Measurements from ENCODE around the gene ISG20. TPM values are rescaled to one million over a fixed set of nuclear protein-coding genes. Genes with fewer than 3 reads are reported as not detected.

ISG20 gene
- total and polyA plus RNA-seq, 2 experiments from 2014 or later = 1.4 TPM; not detected in 1

DNA sequence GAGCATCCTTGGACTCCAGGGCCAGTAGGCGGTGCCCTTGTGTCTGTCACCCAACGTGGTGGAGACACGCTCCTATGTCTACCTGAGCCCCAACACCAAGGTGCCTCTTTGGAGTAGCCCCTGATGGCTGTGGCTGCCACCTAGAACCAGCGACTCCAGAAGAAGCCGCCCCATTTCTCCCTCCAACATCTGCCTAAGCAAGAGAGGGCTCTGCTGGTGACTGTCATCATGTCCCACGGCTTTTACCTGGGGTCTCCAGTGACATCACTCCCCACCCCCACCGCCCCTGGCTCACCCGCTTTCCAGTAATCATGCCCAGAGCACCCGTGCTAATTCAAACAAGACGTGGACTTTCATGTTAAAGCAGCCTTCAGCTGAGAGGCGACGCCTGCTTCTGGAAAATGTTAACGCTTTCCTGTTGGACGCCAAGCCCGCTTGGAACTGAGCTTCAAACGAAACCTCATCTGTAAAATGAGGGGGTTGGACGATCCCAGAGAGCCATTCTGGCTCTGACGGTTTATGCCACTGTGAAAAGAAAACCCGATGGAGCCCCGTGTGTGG, 57.0 kb downstream of the ISG20 start:
- H3K79me2 ChIP-seq (ENCODE audit: insufficient read depth) = no peaks in the 10 kb centered on the region
- no peaks in the 10 kb centered on the region for H3F3A ChIP-seq (ENCODE audit: insufficient read depth)
- no peak overlapping the region for H3K4me3 ChIP-seq
- H3K4me1 ChIP-seq (ENCODE audit: insufficient read depth) = no peaks in the 10 kb centered on the region
- H3K27ac ChIP-seq = no peak overlapping the region
- H2AFZ ChIP-seq = no peak overlapping the region
- in situ Hi-C loops (cut with MboI) = no loop called here
- TF ChIP-seq EZH2 (IDR thresholded peaks at IDR 0.05; ENCODE audit: insufficient read depth, poor library complexity, severe bottlenecking) (no peak), EZH2phosphoT487 (IDR thresholded peaks at IDR 0.05; ENCODE audit: insufficient read depth, low read depth) (no peak)
- WGBS, 2 experiments (ENCODE audit: low coverage in 1 of 2, low lambda C conversion rate in 2 of 2, missing lambda C conversion rate in 2 of 2) = 16 to 19% methylated on average over 20 of the region's 20 CpGs
- H3K9me3 ChIP-seq (ENCODE audit: low read depth) = no peaks in the 10 kb centered on the region
- H3K36me3 ChIP-seq (ENCODE audit: low read depth) = no peaks in the 10 kb centered on the region
- H3K9ac ChIP-seq = no peak overlapping the region
- no peaks in the 10 kb centered on the region for H4K20me1 ChIP-seq (ENCODE audit: insufficient read depth)
- no peaks in the 10 kb centered on the region for H3K9me2 ChIP-seq (ENCODE audit: insufficient read depth)
- H3K4me2 ChIP-seq (ENCODE audit: unreplicated experiment) = no peak overlapping the region
- H3K27me3 ChIP-seq (replicated peaks; ENCODE audit: insufficient read depth) = peaks cover 39% of the 10 kb centered on the region
- peak; percentile 17 for DNase-seq

DNA sequence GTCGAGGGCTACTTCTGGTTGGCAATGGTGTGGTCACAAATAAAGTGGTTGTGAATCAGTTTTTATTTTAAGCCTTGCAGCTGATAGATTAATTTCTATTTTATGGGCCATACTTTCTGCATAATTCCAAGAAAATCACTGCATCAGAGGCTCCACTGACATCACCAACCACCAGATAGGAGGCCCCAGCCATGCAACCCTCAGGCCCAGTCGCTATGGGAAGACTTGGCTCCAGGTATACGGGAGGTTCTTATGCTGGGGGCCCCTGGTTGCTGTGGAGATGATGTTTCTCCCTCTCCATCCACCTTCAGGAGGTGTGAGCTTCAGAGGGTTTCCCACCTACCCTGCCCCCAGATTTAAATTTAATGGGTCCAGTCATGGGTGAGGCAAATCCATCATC, 57.4 kb downstream of the ISG20 start:
- DNase-seq = no peak
- H3K9ac ChIP-seq = no peak overlapping the region
- H4K20me1 ChIP-seq (ENCODE audit: insufficient read depth) = no peaks in the 10 kb centered on the region
- H3K27ac ChIP-seq = no peak overlapping the region
- H3K27me3 ChIP-seq (replicated peaks; ENCODE audit: insufficient read depth) = peaks cover 39% of the 10 kb centered on the region
- no peaks in the 10 kb centered on the region for H3K4me1 ChIP-seq (ENCODE audit: insufficient read depth)
- in situ Hi-C loops (cut with MboI) = no loop called here
- 30 to 36% methylated on average over 3 of the region's 3 CpGs for WGBS, 2 experiments (ENCODE audit: low coverage in 1 of 2, low lambda C conversion rate in 2 of 2, missing lambda C conversion rate in 2 of 2)
- H3K9me2 ChIP-seq (ENCODE audit: insufficient read depth) = no peaks in the 10 kb centered on the region
- no peak overlapping the region for H3K4me2 ChIP-seq (ENCODE audit: unreplicated experiment)
- no peak overlapping the region for H2AFZ ChIP-seq
- no peak overlapping the region for H3K4me3 ChIP-seq
- no peaks in the 10 kb centered on the region for H3K9me3 ChIP-seq (ENCODE audit: low read depth)
- TF ChIP-seq EZH2phosphoT487 (IDR thresholded peaks at IDR 0.05; ENCODE audit: insufficient read depth, low read depth) (no peak), EZH2 (IDR thresholded peaks at IDR 0.05; ENCODE audit: insufficient read depth, poor library complexity, severe bottlenecking) (no peak)
- no peaks in the 10 kb centered on the region for H3F3A ChIP-seq (ENCODE audit: insufficient read depth)
- H3K79me2 ChIP-seq (ENCODE audit: insufficient read depth) = no peaks in the 10 kb centered on the region
- no peaks in the 10 kb centered on the region for H3K36me3 ChIP-seq (ENCODE audit: low read depth)

DNA sequence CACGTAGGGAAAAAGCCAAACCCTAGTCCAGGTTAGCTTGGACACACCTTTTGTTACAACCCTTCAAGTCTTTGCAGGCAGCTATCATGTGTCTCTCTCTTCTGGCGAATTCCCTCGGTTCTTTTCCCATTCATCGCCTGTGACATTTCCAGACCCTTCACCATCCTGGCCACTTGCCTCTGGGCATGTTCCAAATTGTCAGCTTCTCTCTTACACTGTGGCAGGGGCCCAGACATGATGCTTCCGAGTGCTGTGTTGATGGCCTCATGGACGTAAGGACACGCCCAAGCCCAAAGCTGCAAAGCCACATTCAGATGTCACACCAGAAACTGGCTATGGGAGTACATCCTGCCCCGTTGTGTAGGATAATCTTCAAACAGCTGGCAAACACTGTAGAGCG, 58.5 kb downstream of the ISG20 start:
- in situ Hi-C loops (cut with MboI) = no loop called here
- H3K27ac ChIP-seq = no peak overlapping the region
- no peaks in the 10 kb centered on the region for H4K20me1 ChIP-seq (ENCODE audit: insufficient read depth)
- H3K9me2 ChIP-seq (ENCODE audit: insufficient read depth) = no peaks in the 10 kb centered on the region
- no peak overlapping the region for H3K4me2 ChIP-seq (ENCODE audit: unreplicated experiment)
- H3K9me3 ChIP-seq (ENCODE audit: low read depth) = no peaks in the 10 kb centered on the region
- no peak overlapping the region for H3K9ac ChIP-seq
- no peaks in the 10 kb centered on the region for H3K4me1 ChIP-seq (ENCODE audit: insufficient read depth)
- no peaks in the 10 kb centered on the region for H3F3A ChIP-seq (ENCODE audit: insufficient read depth)
- no peak overlapping the region for H3K4me3 ChIP-seq
- 40 to 42% methylated on average over 9 of the region's 9 CpGs for WGBS, 2 experiments (ENCODE audit: low coverage in 1 of 2, low lambda C conversion rate in 2 of 2, missing lambda C conversion rate in 2 of 2)
- TF ChIP-seq EZH2 (IDR thresholded peaks at IDR 0.05; ENCODE audit: insufficient read depth, poor library complexity, severe bottlenecking) (no peak), EZH2phosphoT487 (IDR thresholded peaks at IDR 0.05; ENCODE audit: insufficient read depth, low read depth) (no peak)
- no peaks in the 10 kb centered on the region for H3K79me2 ChIP-seq (ENCODE audit: insufficient read depth)
- peaks cover 39% of the 10 kb centered on the region for H3K27me3 ChIP-seq (replicated peaks; ENCODE audit: insufficient read depth)
- DNase-seq = no peak
- no peaks in the 10 kb centered on the region for H3K36me3 ChIP-seq (ENCODE audit: low read depth)
- H2AFZ ChIP-seq = no peak overlapping the region

DNA sequence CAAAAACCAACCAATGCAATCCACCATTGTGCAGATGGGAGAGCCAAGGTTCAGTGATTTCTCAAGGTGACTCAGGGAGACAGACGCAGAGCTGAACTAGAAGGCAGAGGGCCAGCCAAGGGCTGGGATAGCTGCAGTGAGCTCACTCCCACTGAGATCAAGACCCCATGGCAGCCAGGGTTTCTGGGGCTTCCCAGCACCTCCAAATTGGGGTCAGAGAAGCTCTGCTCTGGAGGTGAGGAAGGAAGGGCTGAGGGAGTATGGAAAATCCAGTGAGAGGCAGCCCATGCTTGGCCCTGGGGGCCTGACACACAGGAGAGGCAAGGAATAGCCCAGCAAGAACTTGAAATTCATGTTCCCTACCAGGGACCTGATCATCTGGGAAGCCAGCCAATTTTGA, 61.0 kb downstream of the ISG20 start:
- no peaks in the 10 kb centered on the region for H3K9me2 ChIP-seq (ENCODE audit: insufficient read depth)
- TF ChIP-seq EZH2 (IDR thresholded peaks at IDR 0.05; ENCODE audit: insufficient read depth, poor library complexity, severe bottlenecking) (no peak), EZH2phosphoT487 (IDR thresholded peaks at IDR 0.05; ENCODE audit: insufficient read depth, low read depth) (no peak)
- 0 out of 2 replicates have a peak, but pooled peaks cover under 1% of the 10 kb centered on the region for H3K4me1 ChIP-seq (ENCODE audit: insufficient read depth)
- H2AFZ ChIP-seq = no peak overlapping the region
- H3K36me3 ChIP-seq (ENCODE audit: low read depth) = no peaks in the 10 kb centered on the region
- peaks cover 51% of the 10 kb centered on the region for H3K27me3 ChIP-seq (replicated peaks; ENCODE audit: insufficient read depth)
- no peaks in the 10 kb centered on the region for H4K20me1 ChIP-seq (ENCODE audit: insufficient read depth)
- no peak overlapping the region for H3K27ac ChIP-seq
- H3K79me2 ChIP-seq (ENCODE audit: insufficient read depth) = no peaks in the 10 kb centered on the region
- WGBS, 2 experiments (ENCODE audit: low coverage in 1 of 2, low lambda C conversion rate in 2 of 2, missing lambda C conversion rate in 2 of 2) = 88 to 93% methylated on average over 1 of the region's 1 CpG
- H3K9me3 ChIP-seq (ENCODE audit: low read depth) = no peaks in the 10 kb centered on the region
- H3K4me2 ChIP-seq (ENCODE audit: unreplicated experiment) = no peak overlapping the region
- DNase-seq = no peak
- H3K4me3 ChIP-seq = no peak overlapping the region
- in situ Hi-C loops (cut with MboI) = no loop called here
- H3K9ac ChIP-seq = no peak overlapping the region
- H3F3A ChIP-seq (ENCODE audit: insufficient read depth) = no peaks in the 10 kb centered on the region

- TF ChIP-seq EZH2phosphoT487 (IDR thresholded peaks at IDR 0.05; ENCODE audit: insufficient read depth, low read depth) = no peak
- no peak for TF ChIP-seq EZH2 (IDR thresholded peaks at IDR 0.05; ENCODE audit: insufficient read depth, poor library complexity, severe bottlenecking)
- no peaks in the 10 kb centered on the region for H3K9me2 ChIP-seq (ENCODE audit: insufficient read depth)
- peaks cover 49% of the 10 kb centered on the region for H3K27me3 ChIP-seq (replicated peaks; ENCODE audit: insufficient read depth)
- no peaks in the 10 kb centered on the region for H3K36me3 ChIP-seq (ENCODE audit: low read depth)
- H3K9me3 ChIP-seq (ENCODE audit: low read depth) = no peaks in the 10 kb centered on the region
- no peak for DNase-seq
- no peaks in the 10 kb centered on the region for H3F3A ChIP-seq (ENCODE audit: insufficient read depth)
- 80 to 90% methylated on average over 2 of the region's 2 CpGs for WGBS, 2 experiments (ENCODE audit: low coverage in 1 of 2, low lambda C conversion rate in 2 of 2, missing lambda C conversion rate in 2 of 2)
- H3K9ac ChIP-seq = no peak overlapping the region
- no peak overlapping the region for H3K4me2 ChIP-seq (ENCODE audit: unreplicated experiment)
- H4K20me1 ChIP-seq (ENCODE audit: insufficient read depth) = no peaks in the 10 kb centered on the region
- H2AFZ ChIP-seq = no peak overlapping the region
- H3K4me3 ChIP-seq = no peak overlapping the region
- H3K4me1 ChIP-seq (ENCODE audit: insufficient read depth) = 0 out of 2 replicates have a peak, but pooled peaks cover 3% of the 10 kb centered on the region
- in situ Hi-C loops (cut with MboI) = no loop called here
- H3K27ac ChIP-seq = no peak overlapping the region
- no peaks in the 10 kb centered on the region for H3K79me2 ChIP-seq (ENCODE audit: insufficient read depth)
These were observed 61.9 kb downstream of the ISG20 start for GRCh38 chr15:88700716-88701115.

Measured in GM23248 (cell line).